C4-2B (cell line): Measurements from ENCODE around the gene CAMK1D.

Experiments
- CTCF ChIP-seq: fragments of 450-650 bp; conservative IDR thresholded peaks from 2 replicates; pipeline ENCODE4 v1.5.1; 2017; ENCODE audit warnings: mild to moderate bottlenecking
- ZFX ChIP-seq: fragments of 450-650 bp; IDR thresholded peaks from 2 replicates; pipeline ENCODE4 v1.6.1; 2017

GRCh38 chr10:12614177-12614995, 265.0 kb downstream of the CAMK1D start:
- TF ChIP-seq CTCF = no peak
- TF ChIP-seq ZFX = no peak
